K562 (cell line): ENCODE measurements around the gene TMEM158. TPM values are rescaled to one million over a fixed set of nuclear protein-coding genes. Genes with fewer than 3 reads are reported as not detected.

Experiments
- ATAC-seq: fragments of 200-7000 bp; cut with Tn5 transposase; 3 replicates; pipeline ENCODE4 v1.9.1; 2020; ENCODE audit warnings: moderate library complexity
- BruUV-seq: library from RNA; stranded (reverse); fragments of 400-500 nt; replicated peaks from 2 replicates; lab custom pipeline; 2021; lab: Mats Ljungman, UMichigan
- CTCF ChIA-PET: fragments of 300-600 bp; formaldehyde crosslinking; extraction: SDS; loops from one replicate; lab custom pipeline; 2021; ENCODE audit warnings: low intra/inter-chr PET ratio; lab: Yijun Ruan, JAX
- POLR2A ChIA-PET: fragments of 300-600, 350-650 bp; sonication (Branson Sonifier 250); formaldehyde crosslinking; extraction: SDS; loops from one replicate; lab custom pipeline; 2021; ENCODE audit warnings: antibody characterized with exemption, inconsistent platforms; lab: Yijun Ruan, JAX
- DNase-seq, 4 experiments: peaks; one replicate each; pipeline versions ENCODE4 v3.0.0 to v3.0.0-alpha.2; 2011 to 2018; ENCODE audit warnings: low spot score in 3 of 4, mixed read lengths in 3 of 4; ENCODE audit errors: extremely low read depth in 1 of 4
- FAIRE-seq: peaks from 2 replicates; lab custom pipeline; 2011; peaks lifted over from hg19 to GRCh38; lab: Jason Lieb, UNC
- H2AFZ ChIP-seq: 2 replicates; pipeline ENCODE4 v1.6.0; 2011; ENCODE audit warnings: low read depth, low read length, control low read depth, inconsistent platforms
- H3K27ac ChIP-seq: fragments of 200-600 bp; 3 replicates; pipeline ENCODE4 v1.8.0; 2011; ENCODE audit warnings: low read depth, mild to moderate bottlenecking, control low read depth, inconsistent platforms, low read length, moderate library complexity, mixed read lengths; ENCODE audit errors: extremely low read depth
- H3K27me3 ChIP-seq, 2 experiments: fragments of 300-600 bp in 1 of 2; 2 replicates in 1 of 2; 3 replicates in 1 of 2; pipeline versions ENCODE4 v1.6.0 to v1.8.0; 2011; ENCODE audit warnings: inconsistent platforms in 2 of 2, low read length in 2 of 2, mild to moderate bottlenecking in 1 of 2, mixed read lengths in 1 of 2, moderate library complexity in 1 of 2; ENCODE audit not compliant: control insufficient read depth in 2 of 2, insufficient read depth in 2 of 2
- H3K36me3 ChIP-seq: fragments of 300-600 bp; 3 replicates; pipeline ENCODE4 v1.8.0; 2011; ENCODE audit warnings: mild to moderate bottlenecking, low read length, inconsistent platforms; ENCODE audit not compliant: control insufficient read depth, insufficient read depth
- H3K4me1 ChIP-seq, 2 experiments: fragments of 200-600 bp in 1 of 2; replicated peaks in 1 of 2; 2 replicates in 1 of 2; 3 replicates in 1 of 2; pipeline versions ENCODE4 v1.5.1 to v1.8.0; 2011; ENCODE audit warnings: inconsistent platforms in 2 of 2, low read length in 2 of 2, mild to moderate bottlenecking in 1 of 2, mixed read lengths in 1 of 2, moderate library complexity in 1 of 2; ENCODE audit not compliant: control insufficient read depth in 2 of 2, insufficient read depth in 2 of 2
- H3K4me2 ChIP-seq: 2 replicates; pipeline ENCODE4 v1.6.1; 2011; ENCODE audit warnings: low read length, control low read depth, inconsistent platforms, mixed read lengths; ENCODE audit not compliant: insufficient read depth
- H3K4me3 ChIP-seq: fragments of 200-600 bp; sonication (generic), shearing (Covaris generic); 2 replicates; pipeline ENCODE4 v1.5.1; 2016; ENCODE audit warnings: control low read depth, inconsistent platforms
- H3K79me2 ChIP-seq: fragments of 200-600 bp; 3 replicates; pipeline ENCODE4 v1.8.0; 2011; ENCODE audit warnings: low read length, inconsistent platforms; ENCODE audit not compliant: control insufficient read depth, insufficient read depth
- H3K9ac ChIP-seq, 2 experiments: 2 replicates each; pipeline versions ENCODE4 v1.6.0 to v1.6.1; 2011; ENCODE audit warnings: low read depth in 2 of 2, low read length in 2 of 2, control low read depth in 1 of 2, inconsistent platforms in 1 of 2, mild to moderate bottlenecking in 1 of 2, mixed read lengths in 1 of 2; ENCODE audit not compliant: insufficient read depth in 1 of 2
- H3K9me1 ChIP-seq: one replicate; pipeline ENCODE4 v1.6.0; 2011; ENCODE audit warnings: inconsistent platforms, mild to moderate bottlenecking, low read length, moderate library complexity; ENCODE audit not compliant: control insufficient read depth, insufficient read depth
- H3K9me3 ChIP-seq: replicated peaks from 2 replicates; pipeline ENCODE4 v1.5.1; 2011; ENCODE audit warnings: low read depth, low read length, inconsistent platforms; ENCODE audit not compliant: control insufficient read depth, insufficient read depth
- H4K20me1 ChIP-seq: replicated peaks from 2 replicates; pipeline ENCODE4 v1.6.1; 2011; ENCODE audit warnings: low read length, inconsistent platforms, mixed read lengths; ENCODE audit not compliant: control insufficient read depth, insufficient read depth
- ARID2 ChIP-seq: fragments of 450-650 bp; IDR thresholded peaks from 2 replicates; pipeline ENCODE4 v1.6.1; 2017; ENCODE audit warnings: antibody characterized with exemption, mild to moderate bottlenecking
- ATF7 ChIP-seq: fragments of 450-650 bp; IDR thresholded peaks from 2 replicates; pipeline ENCODE4 v1.7.1; 2014; ENCODE audit warnings: mild to moderate bottlenecking, moderate library complexity
- CREB3 ChIP-seq: fragments of 450-650 bp; conservative IDR thresholded peaks from 2 replicates; pipeline ENCODE4 v1.6.1; 2016; ENCODE audit warnings: missing genetic modification characterization, low read depth, mild to moderate bottlenecking, missing compliant biosample characterization, moderate library complexity
- FOXA3 ChIP-seq, 2 experiments: fragments of 450-650 bp in 1 of 2; sonication (generic) in 1 of 2; formaldehyde crosslinking; IDR thresholded peaks in 1 of 2; conservative IDR thresholded peaks in 1 of 2; 2 replicates each; pipeline versions ENCODE4 v1.4.0 to v1.8.0; 2020 to 2022; ENCODE audit warnings: mild to moderate bottlenecking in 2 of 2, missing genetic modification reagents in 1 of 2
- NCOA2 ChIP-seq, 2 experiments: fragments of 450-650 bp; IDR thresholded peaks; 2 replicates each; pipeline ENCODE4 v1.6.1; 2018; ENCODE audit warnings: mild to moderate bottlenecking in 2 of 2, moderate library complexity in 1 of 2; ENCODE audit not compliant: partially characterized antibody in 2 of 2
- NCOA4 ChIP-seq: fragments of 450-650 bp; IDR thresholded peaks from 2 replicates; pipeline ENCODE4 v1.6.1; 2018; ENCODE audit warnings: mild to moderate bottlenecking; ENCODE audit not compliant: partially characterized antibody
- PTTG1 ChIP-seq: fragments of 450-650 bp; IDR thresholded peaks from 2 replicates; pipeline ENCODE4 v1.6.1; 2016; ENCODE audit warnings: low read depth, mild to moderate bottlenecking, missing genetic modification characterization, missing compliant biosample characterization
- RCOR1 ChIP-seq, 2 experiments: IDR thresholded peaks; 2 replicates each; pipeline ENCODE4 v1.6.1; 2012; ENCODE audit warnings: low read depth in 2 of 2, low read length in 2 of 2, borderline replicate concordance in 1 of 2, improper control_type of control experiment in 1 of 2
- ZBTB7A ChIP-seq: IDR thresholded peaks from 2 replicates; pipeline ENCODE4 v1.6.1; 2011; ENCODE audit warnings: low read depth, mild to moderate bottlenecking, low read length, moderate library complexity, borderline replicate concordance; ENCODE audit not compliant: control insufficient read depth
- ZNF165 ChIP-seq: fragments of 250-450 bp; sonication (Bioruptor Pico); IDR thresholded peaks from 2 replicates; pipeline ENCODE4 v1.4.0; 2020; ENCODE audit warnings: borderline replicate concordance
- ZNF253 ChIP-seq: fragments of 250-450 bp; sonication (Bioruptor Pico); conservative IDR thresholded peaks from 2 replicates; pipeline ENCODE4 v1.6.1; 2021; ENCODE audit warnings: mild to moderate bottlenecking
- ZNF766 ChIP-seq: fragments of 200-800 bp; sonication (Bioruptor generic); conservative IDR thresholded peaks from 2 replicates; pipeline ENCODE4 v1.6.1; 2016; ENCODE audit warnings: missing genetic modification characterization, missing compliant biosample characterization
- WGBS: fragments of 100-300 bp; shearing (Covaris generic); methylation state at CpG from one replicate; pipeline ENCODE4 v1.1.6; 2016; ENCODE audit warnings: low coverage, mixed read lengths; ENCODE audit not compliant: insufficient coverage; ENCODE audit errors: missing lambda C conversion rate; 5-methylcytosine and 5-hydroxymethylcytosine counted together
- in situ Hi-C: fragments of 300-500 bp; cut with MboI; formaldehyde crosslinking; loops from 4 replicates; pipeline ENCODE4 v1.15.0; 2018; ENCODE audit warnings: inconsistent platforms, mixed read lengths
- intact Hi-C: fragments of 100-400 bp; cut with micrococcal nuclease; formaldehyde crosslinking; loops from 2 replicates; pipeline ENCODE4 v1.14.2; 2022
- polyA plus RNA-seq, 8 experiments: library from polyadenylated mRNA; depleted of rRNA in 4 of 8; stranded (reverse) in 5 of 8; unstranded in 3 of 8; fragments of >200 nt; fragmentation: Nextera tagmentation in 2 of 8; fragmentation: Illumina TruSeq in 1 of 8; extraction: Ambion mirVana in 2 of 8; extraction: Trizol in 1 of 8; gene quantifications; 2 replicates each; pipeline versions ENCODE4 v1.2.1 to v1.2.3, GENCODE V29; 2011 to 2014; ENCODE audit warnings: inconsistent platforms in 1 of 8, missing spikeins in 1 of 8
- total RNA-seq, 7 experiments: library from RNA; depleted of rRNA in 6 of 7; stranded (reverse); fragments of >200 nt in 6 of 7; fragmentation: Illumina TruSeq in 2 of 7; extraction: Trizol in 2 of 7; gene quantifications; 2 replicates each; pipeline versions ENCODE4 v1.2.1 to v1.2.3, GENCODE V29; 2011 to 2021; ENCODE audit warnings: low replicate concordance in 1 of 7
- TF ChIP-seq, protein P1 (sequence below), 2 experiments: IDR thresholded peaks in 1 of 2; conservative IDR thresholded peaks in 1 of 2; 2 replicates each; pipeline ENCODE4 v1.6.1; 2016; ENCODE audit warnings: low read depth in 2 of 2, mild to moderate bottlenecking in 1 of 2, missing compliant biosample characterization in 1 of 2, missing genetic modification characterization in 1 of 2, moderate library complexity in 1 of 2
- TF ChIP-seq, protein P2 (sequence below): fragments of 250-450 bp; sonication (Bioruptor Pico); IDR thresholded peaks from 2 replicates; pipeline ENCODE4 v1.8.0; 2021; ENCODE audit warnings: moderate library complexity, mild to moderate bottlenecking, inconsistent platforms

The TMEM158 gene
- total and polyA plus RNA-seq, 9 of the 15 experiments (the other 6 are each of a cell fraction or from before 2014, with no cell fraction given) = 2.2 to 46.5 (median 8.4) TPM

- Histone ChIP-seq H4K20me1 (no peaks in the 10 kb centered on the region), H3K4me3 (no peak overlapping the region), H3K9me1 (peaks cover 7% of the 10 kb centered on the region), H3K4me1 (peaks cover 25 to 50% of the 10 kb centered on the region in 2 experiments), H3K9ac (peak overlapping the region; percentile 27 to 74; a peak in 3 of 4 replicates), H3K79me2 (no peaks in the 10 kb centered on the region), H3K36me3 (no peaks in the 10 kb centered on the region), H2AFZ (peak overlapping the region; percentile 90), H3K9me3 (peaks cover 11% of the 10 kb centered on the region; the same call in 1 of the 2 replicates), H3K27ac (peak overlapping the region; percentile 93), H3K27me3 (no peaks in the 10 kb centered on the region), H3K4me2 (peak overlapping the region; percentile 74)
- ATAC-seq = peak; percentile 93
- peak; percentile 94 for FAIRE-seq
- BruUV-seq = no TSS peak
- 25% methylated on average over 4 of the region's 4 CpGs for WGBS
- intact Hi-C loops (loop anchor here (5.0 kb wide), 1 partner anchor 47 kb away; the partner anchor contains the start of gene TMEM158), in situ Hi-C loops (no loop called here)
- CTCF ChIA-PET = no interaction called here
- DNase-seq = peak; percentile 79 to 96 (median 84)
- POLR2A ChIA-PET = interaction anchor here (0.5 to 3.7 kb wide), 12 partner anchors 9 to 999 kb away, joined by 3 to 22 read pairs (median 5); no protein-coding TSS in a partner anchor
- TF ChIP-seq PTTG1 (tag) = peak; percentile 49
- peak; percentile 17 to 99; a peak in 3 of 4 replicates for TF ChIP-seq RCOR1 (IDR thresholded peaks at IDR 0.05; ENCODE audit: borderline replicate concordance in 1 of 2, low read depth in 2 of 2, low read length in 2 of 2)
- peak; percentile 77 for TF ChIP-seq ZNF766 (CRISPR knock-in tag)
- no peak for TF ChIP-seq ZBTB7A
- TF ChIP-seq, protein P1, sequence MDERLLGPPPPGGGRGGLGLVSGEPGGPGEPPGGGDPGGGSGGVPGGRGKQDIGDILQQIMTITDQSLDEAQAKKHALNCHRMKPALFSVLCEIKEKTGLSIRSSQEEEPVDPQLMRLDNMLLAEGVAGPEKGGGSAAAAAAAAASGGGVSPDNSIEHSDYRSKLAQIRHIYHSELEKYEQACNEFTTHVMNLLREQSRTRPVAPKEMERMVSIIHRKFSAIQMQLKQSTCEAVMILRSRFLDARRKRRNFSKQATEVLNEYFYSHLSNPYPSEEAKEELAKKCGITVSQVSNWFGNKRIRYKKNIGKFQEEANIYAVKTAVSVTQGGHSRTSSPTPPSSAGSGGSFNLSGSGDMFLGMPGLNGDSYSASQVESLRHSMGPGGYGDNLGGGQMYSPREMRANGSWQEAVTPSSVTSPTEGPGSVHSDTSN (CRISPR knock-in tag; IDR thresholded peaks at IDR 0.05; ENCODE audit: low read depth) = no peak
- TF ChIP-seq, protein P1 (tag; conservative IDR thresholded peaks at IDR 0.05; ENCODE audit: low read depth) = peak; percentile 90
- peak; percentile 53 for TF ChIP-seq NCOA4
- TF ChIP-seq CREB3 (tag) = peak; percentile 92
- TF ChIP-seq, protein P2, sequence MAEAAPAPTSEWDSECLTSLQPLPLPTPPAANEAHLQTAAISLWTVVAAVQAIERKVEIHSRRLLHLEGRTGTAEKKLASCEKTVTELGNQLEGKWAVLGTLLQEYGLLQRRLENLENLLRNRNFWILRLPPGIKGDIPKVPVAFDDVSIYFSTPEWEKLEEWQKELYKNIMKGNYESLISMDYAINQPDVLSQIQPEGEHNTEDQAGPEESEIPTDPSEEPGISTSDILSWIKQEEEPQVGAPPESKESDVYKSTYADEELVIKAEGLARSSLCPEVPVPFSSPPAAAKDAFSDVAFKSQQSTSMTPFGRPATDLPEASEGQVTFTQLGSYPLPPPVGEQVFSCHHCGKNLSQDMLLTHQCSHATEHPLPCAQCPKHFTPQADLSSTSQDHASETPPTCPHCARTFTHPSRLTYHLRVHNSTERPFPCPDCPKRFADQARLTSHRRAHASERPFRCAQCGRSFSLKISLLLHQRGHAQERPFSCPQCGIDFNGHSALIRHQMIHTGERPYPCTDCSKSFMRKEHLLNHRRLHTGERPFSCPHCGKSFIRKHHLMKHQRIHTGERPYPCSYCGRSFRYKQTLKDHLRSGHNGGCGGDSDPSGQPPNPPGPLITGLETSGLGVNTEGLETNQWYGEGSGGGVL (CRISPR knock-in tag) = no peak
- TF ChIP-seq ZNF165 (CRISPR knock-in tag) = no peak
- 0 out of 4 replicates have a peak, but pooled peaks of 1 of the 2 experiments have one; percentile 23 for TF ChIP-seq FOXA3 (CRISPR knock-in tag; conservative IDR thresholded peaks at IDR 0.05 in 1 of 2, IDR thresholded peaks at IDR 0.05 in 1 of 2)
- peak; percentile 92 for TF ChIP-seq ATF7
- TF ChIP-seq ZNF253 (CRISPR knock-in tag) = no peak
- no peak for TF ChIP-seq ARID2
- TF ChIP-seq NCOA2 (IDR thresholded peaks at IDR 0.05; ENCODE audit: partially characterized antibody in 2 of 2) = peak in 1 of 2 experiments; percentile 51
These were observed 47.8 kb upstream of the TMEM158 start for GRCh38 chr3:45273681-45274515.
